AG09309 (cell line): ENCODE results near the gene PRPF40A.
A peak's percentile ranks its signal among the peaks of the same experiment; 100 is the strongest.
"Not testable (repeated sequence)": the region's sequence is repeated elsewhere in the genome, so short reads cannot be mapped to it uniquely, and the experiment has no call there.

Source experiments
- DNase-seq: peaks from one replicate; pipeline ENCODE4 v3.0.0-alpha.2; 2010; ENCODE audit warnings: low read depth
- H3K4me3 ChIP-seq: 2 replicates; pipeline ENCODE4 v1.5.1; 2011; ENCODE audit warnings: mild to moderate bottlenecking, low read depth, low read length, moderate library complexity; ENCODE audit not compliant: control insufficient read depth
- CTCF ChIP-seq: IDR thresholded peaks from 2 replicates; pipeline ENCODE4 v1.5.1; 2011; ENCODE audit warnings: mild to moderate bottlenecking, low read depth, low read length, inconsistent platforms; ENCODE audit not compliant: insufficient read depth, control insufficient read depth; ENCODE audit errors: missing control alignments

The PRPF40A gene

GRCh38 chr2:152729844-152730243, 12.6 kb upstream of the PRPF40A start:
- no peak for TF ChIP-seq CTCF
- no peak for DNase-seq
- H3K4me3 ChIP-seq: no peak overlapping the region

DNA sequence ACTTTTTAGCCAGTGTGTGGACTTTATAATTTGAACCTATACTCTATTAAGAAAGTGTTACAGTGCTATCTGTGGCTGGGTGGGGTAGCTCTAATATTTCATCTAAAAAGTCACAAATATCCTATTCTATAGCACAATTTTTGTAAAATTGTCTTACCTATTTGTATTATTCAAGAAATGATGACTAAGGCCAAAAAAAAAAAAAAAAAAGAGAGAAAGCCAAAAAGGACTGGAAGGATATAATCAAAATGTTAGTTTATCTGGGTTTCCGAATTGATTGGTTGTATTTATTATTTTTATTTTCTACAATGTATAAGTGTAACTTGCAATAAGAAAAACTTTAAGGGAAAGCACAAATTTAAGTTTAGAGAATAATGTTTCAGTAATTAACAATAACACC, 6.7 kb upstream of the PRPF40A start:
- no peak for DNase-seq
- no peak for TF ChIP-seq CTCF

DNA sequence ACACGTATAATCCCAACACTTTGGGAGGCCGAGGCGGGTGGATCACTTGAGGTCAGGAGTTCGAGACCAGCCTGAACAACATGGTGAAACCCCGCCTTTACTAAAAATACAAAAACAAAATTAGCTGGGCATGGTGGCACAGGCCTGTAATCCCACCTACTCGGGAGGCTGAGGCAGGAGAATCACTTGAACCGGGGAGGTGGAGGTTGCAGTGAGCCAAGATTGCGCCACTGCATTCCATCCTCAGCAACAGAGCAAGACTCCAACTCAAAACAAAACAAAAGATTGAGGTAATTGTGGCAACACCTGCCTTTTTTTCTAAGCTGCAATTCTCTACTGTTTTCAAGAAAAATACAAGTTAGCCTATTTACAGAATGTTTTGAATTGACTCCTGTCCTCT, 5.4 kb upstream of the PRPF40A start:
- H3K4me3 ChIP-seq, DNase-seq: not testable (repeated sequence)

More for the DNA sequence above, 6.7 kb upstream of the PRPF40A start:
- no peak overlapping the region for H3K4me3 ChIP-seq

- no peak overlapping the region for H3K4me3 ChIP-seq
- TF ChIP-seq CTCF: no peak
These were observed 3.5 kb upstream of the PRPF40A start for GRCh38 chr2:152720794-152721193.

DNA sequence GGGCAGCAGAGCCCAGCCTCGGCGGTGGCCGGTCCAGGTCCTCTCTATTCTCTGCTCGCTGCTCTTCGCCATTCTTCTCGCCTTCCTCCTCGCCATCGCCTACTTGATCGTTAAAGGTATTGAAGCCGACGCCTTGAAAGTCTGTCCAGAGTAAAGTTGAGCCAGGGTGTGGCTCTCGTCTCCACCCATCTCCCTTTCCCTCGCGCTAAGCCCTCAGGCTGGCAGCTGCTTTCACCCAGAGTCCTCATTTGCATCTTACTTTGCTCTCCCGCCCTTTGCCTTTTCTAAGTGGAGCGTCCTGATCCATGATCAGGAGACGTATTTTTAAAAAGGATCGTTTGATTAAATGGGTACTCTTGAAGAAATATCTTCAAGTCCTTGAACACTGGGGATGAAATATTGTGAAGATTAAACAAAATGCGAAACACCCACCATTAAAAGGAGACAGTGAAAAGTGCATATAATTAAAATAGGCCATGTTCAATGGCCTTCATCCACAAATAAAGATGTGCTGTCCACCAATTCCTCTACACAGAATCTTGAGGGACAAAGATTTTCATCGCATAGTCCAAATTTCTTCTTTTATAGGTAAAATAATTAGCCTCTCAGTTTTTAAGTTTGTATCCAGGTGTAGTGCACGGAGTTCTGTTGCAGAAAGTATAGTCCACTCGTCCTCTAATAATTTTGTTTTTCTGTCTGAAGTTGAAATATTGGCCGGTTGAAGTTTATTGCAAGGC, 1.8 kb upstream of the PRPF40A start:
- no peak for DNase-seq
- peak overlapping the region; percentile 97 for H3K4me3 ChIP-seq
- no peak for TF ChIP-seq CTCF

More at GRCh38 chr2:152720794-152721193, 3.5 kb upstream of the PRPF40A start:
- DNase-seq: no peak

DNA sequence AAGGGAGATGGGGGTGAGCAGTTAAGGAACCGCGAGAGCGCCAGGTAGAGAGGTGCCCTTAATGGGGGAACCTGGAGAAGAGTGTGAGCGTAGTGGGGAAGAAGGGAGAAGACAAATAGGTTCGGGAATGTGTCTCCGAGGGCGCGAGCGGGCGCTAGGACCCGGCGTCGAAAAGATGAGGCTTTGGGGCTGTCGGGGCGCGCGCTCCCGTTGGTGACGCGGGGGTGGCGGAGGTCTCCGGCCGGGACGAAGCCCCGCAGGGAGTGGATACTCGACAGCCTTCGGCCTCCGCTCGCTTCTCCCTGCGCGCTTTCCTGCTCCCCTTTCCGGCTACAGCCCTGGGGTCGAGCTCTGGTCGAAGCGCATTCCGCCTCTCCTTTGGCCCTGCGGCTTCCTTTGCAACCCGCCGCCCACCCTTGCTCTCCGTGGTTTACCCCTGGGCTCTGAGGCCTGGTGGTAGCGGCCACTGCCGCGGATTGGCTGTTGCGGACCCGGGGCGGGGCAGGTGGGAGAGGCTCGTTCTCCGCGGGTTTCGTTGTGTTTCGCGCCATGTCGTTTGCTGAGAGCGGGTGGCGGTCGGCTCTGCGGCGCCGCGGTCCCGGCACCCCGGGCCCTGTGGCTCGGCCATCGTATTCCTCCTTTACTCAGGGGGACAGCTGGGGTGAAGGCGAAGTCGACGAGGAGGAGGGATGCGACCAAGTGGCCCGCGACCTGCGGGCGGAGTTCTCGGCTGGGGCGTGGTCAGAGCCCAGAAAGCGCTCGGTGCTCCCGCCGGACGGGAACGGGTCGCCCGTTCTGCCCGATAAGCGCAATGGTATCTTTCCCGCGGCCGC, 1.0 kb upstream of the PRPF40A start, which contains the start of gene ARL6IP6:
ARL6IP6 (plus strand) TSS at position 545 of the 833 bp plus-strand sequence; CDS start at position 550, 5 bp downstream.
- no peak for TF ChIP-seq CTCF
- DNase-seq: peak; percentile 48

DNA sequence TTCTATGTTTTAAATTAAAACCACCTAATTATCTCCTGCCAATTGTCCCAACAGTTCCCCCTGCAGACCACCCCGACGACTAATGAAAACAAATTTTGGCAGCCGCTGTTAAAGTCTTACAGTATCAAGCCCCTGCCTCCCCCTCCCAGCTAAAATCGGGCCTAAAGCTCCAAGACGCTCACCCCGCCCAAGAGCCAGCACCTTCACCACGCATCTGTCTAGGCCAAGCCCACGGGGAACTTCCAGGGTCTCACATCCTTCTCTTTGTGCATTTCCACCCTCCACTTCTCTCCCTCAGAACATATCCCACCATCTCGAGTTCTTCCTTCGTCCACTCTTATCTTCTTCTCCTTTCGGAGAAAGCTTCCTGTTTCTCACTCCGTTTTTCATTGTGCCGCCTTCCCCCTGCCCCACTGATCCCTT, 445 bp downstream of the PRPF40A start:
- no peak for TF ChIP-seq CTCF
- peak overlapping the region; percentile 97 for H3K4me3 ChIP-seq
- no peak for DNase-seq

More for the DNA sequence above, 1.0 kb upstream of the PRPF40A start, which contains the start of gene ARL6IP6:
- peak within 1 kb of the TSS; percentile 97 for H3K4me3 ChIP-seq
